ENCODE data around the gene SPON1.

The SPON1 gene

GRCh38 chr11:14102766-14103165 lies 140.2 kb downstream of the SPON1 start:
- TF ChIP-seq, protein P1, sequence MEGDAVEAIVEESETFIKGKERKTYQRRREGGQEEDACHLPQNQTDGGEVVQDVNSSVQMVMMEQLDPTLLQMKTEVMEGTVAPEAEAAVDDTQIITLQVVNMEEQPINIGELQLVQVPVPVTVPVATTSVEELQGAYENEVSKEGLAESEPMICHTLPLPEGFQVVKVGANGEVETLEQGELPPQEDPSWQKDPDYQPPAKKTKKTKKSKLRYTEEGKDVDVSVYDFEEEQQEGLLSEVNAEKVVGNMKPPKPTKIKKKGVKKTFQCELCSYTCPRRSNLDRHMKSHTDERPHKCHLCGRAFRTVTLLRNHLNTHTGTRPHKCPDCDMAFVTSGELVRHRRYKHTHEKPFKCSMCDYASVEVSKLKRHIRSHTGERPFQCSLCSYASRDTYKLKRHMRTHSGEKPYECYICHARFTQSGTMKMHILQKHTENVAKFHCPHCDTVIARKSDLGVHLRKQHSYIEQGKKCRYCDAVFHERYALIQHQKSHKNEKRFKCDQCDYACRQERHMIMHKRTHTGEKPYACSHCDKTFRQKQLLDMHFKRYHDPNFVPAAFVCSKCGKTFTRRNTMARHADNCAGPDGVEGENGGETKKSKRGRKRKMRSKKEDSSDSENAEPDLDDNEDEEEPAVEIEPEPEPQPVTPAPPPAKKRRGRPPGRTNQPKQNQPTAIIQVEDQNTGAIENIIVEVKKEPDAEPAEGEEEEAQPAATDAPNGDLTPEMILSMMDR (IDR thresholded peaks at IDR 0.05; ENCODE audit: low read depth, low read length) = no peak
- no peak for DNase-seq (ENCODE audit: low read depth in 2 of 2)
- H3K4me3 ChIP-seq (replicated peaks in 1 of 2; ENCODE audit: low read depth in 2 of 2, low read length in 2 of 2) = no peak overlapping the region

DNA sequence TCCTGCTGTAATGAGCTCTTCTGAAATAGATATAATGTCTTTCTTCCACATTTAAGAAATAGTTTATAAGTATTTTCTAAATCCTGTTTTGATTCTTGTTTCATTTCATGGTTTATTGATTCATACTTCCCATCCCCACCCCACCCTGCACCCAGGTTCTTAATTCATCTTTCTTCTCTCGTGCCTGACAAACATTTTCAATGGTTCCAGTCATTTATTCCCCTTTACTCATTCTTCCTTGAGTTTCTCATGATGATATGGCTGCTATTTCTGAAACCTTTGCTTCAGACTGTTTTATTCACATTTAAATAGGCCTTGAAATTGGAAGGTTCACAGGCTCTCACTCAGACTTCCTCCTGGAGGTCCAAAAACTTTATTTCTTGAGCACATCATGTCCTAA lies 142.9 kb downstream of the SPON1 start:
- H3K4me3 ChIP-seq (replicated peaks in 1 of 2; ENCODE audit: low read depth in 2 of 2, low read length in 2 of 2) = no peak overlapping the region
- TF ChIP-seq, protein P1 (IDR thresholded peaks at IDR 0.05; ENCODE audit: low read depth, low read length) = no peak
- DNase-seq (ENCODE audit: low read depth in 2 of 2) = no peak

DNA sequence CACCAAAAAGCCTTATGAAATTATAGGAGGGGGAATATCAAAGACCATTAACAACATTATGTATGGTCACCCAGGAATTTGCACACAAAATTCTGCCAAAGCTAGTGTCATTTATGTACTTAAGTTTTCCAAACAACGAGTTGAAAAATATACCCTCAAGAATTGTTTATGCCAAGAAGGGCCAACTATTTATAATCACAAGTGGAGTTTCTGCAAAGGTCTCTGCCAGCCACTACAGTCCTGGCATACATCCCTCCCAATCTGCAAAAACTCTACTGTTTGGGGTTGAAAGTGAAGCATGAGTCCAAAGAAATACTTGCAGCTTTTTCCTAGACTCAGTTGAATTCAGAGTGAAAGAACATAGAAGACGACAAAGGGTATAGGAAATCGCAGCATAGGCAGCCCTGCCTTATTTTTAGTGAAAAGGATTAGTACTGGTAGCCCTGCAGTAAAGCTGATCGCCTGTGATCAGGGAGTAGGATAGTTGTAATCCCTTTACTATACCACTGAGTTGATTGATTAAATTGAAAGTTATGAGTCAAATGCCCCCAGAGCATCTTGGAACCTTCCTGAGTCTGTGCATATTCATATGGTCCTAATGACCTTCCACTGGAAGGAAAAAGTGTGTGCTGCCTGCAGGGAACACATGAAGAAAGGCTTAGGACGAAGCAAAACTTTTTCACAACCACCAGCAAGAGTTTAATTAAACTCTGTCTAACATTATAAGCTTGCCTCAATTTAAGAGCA lies 144.0 kb downstream of the SPON1 start:
- DNase-seq (ENCODE audit: low read depth in 2 of 2) = no peak
- no peak overlapping the region for H3K4me3 ChIP-seq (replicated peaks in 1 of 2; ENCODE audit: low read depth in 2 of 2, low read length in 2 of 2)
- TF ChIP-seq, protein P1 (IDR thresholded peaks at IDR 0.05; ENCODE audit: low read depth, low read length) = no peak

DNA sequence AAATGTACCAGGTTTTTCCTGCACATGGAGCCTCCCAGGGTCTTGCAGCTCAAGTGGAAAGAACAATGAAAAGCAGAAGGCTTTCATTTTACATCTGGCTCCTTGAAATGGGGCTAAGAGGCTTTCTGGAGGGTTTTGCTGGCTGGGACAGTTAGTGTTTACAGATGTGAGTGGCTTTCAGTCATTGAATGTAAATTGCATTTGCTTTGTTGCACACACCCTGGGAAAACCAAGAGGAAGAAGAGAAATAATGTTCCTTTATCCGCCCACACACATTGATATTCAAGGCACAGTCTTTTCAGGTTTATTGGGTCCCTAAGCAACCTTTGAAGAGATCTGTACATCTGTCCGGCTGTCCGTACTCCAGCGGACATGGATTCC lies 144.5 kb downstream of the SPON1 start:
- TF ChIP-seq, protein P1 (IDR thresholded peaks at IDR 0.05; ENCODE audit: low read depth, low read length) = no peak
- no peak overlapping the region for H3K4me3 ChIP-seq (replicated peaks in 1 of 2; ENCODE audit: low read depth in 2 of 2, low read length in 2 of 2)
- DNase-seq (ENCODE audit: low read depth in 2 of 2) = no peak

GRCh38 chr11:14109742-14110141 lies 147.2 kb downstream of the SPON1 start:
- no peak for DNase-seq (ENCODE audit: low read depth in 2 of 2)
- TF ChIP-seq, protein P1 (IDR thresholded peaks at IDR 0.05; ENCODE audit: low read depth, low read length) = no peak
- H3K4me3 ChIP-seq (replicated peaks in 1 of 2; ENCODE audit: low read depth in 2 of 2, low read length in 2 of 2) = no peak overlapping the region

DNA sequence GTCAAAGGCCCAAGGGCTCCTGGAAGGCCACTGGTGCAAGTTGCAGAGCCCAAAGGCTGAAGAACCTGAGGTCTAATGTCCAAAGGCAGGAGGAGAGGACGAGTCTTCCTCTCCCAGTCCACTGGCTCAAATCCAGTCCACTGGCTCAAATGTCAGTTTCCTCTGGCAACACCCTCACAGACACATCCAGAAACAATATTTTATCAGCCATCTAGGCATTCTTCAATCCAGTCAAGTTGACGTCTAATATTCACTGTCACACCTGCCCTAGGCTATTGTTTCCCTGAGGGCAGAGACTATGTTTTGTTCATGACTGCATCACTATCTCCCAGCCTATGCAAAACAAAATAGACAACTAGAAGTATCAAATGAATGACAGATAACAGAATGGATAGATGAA lies 148.1 kb downstream of the SPON1 start:
- TF ChIP-seq, protein P1 (IDR thresholded peaks at IDR 0.05; ENCODE audit: low read depth, low read length) = no peak
- no peak for DNase-seq (ENCODE audit: low read depth in 2 of 2)

GRCh38 chr11:14111496-14111895 lies 149.0 kb downstream of the SPON1 start:
- no peak overlapping the region for H3K4me3 ChIP-seq (replicated peaks in 1 of 2; ENCODE audit: low read depth in 2 of 2, low read length in 2 of 2)
- TF ChIP-seq, protein P1 (IDR thresholded peaks at IDR 0.05; ENCODE audit: low read depth, low read length) = no peak
- no peak for DNase-seq (ENCODE audit: low read depth in 2 of 2)

More for the DNA sequence above, 148.1 kb downstream of the SPON1 start:
- no peak overlapping the region for H3K4me3 ChIP-seq (replicated peaks in 1 of 2; ENCODE audit: low read depth in 2 of 2, low read length in 2 of 2)

All from cardiac fibroblast (primary cell).